ENCODE measurements around the gene FPGS. TPM values are rescaled to one million over a fixed set of nuclear protein-coding genes. Genes with fewer than 3 reads are reported as not detected.

Gene FPGS
- total RNA-seq, 1 donor, result 98.1 TPM

DNA sequence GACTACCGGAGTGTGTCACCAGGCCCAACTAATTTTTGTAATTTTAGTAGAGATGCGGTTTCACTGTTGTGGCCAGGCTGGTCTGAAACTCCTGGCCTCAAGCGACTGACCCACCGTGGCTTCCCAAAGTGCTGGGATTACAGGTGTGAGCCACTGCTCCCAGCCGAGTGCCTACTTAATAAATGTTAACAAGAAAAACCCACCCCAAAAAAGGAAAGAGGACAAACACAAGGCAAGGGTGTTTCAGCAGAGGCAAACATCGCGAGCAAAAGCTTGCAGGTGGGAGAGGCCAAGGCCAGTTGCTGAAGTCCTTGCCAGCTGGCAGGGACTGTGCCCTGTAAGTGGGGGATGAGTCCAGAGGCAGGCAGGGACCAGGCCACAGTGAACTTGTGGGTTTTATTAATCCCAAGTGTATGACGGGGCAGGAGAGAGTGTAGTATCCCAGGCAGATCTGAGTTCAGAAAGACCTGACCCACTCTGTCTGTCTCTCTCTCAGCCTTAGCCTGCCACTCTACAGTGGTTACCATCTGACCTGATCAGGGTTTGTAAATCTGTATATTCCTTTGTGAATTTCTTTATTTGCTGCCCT is 6.4 kb upstream of the FPGS start:
- H4K20me1 ChIP-seq (ENCODE audit: insufficient read depth, low read length), result peaks cover 9% of the 10 kb centered on the region
- H3K36me3 ChIP-seq (ENCODE audit: insufficient read depth, low read length), result peaks cover 14% of the 10 kb centered on the region
- no peak overlapping the region for H3K27ac ChIP-seq (ENCODE audit: low read depth, low read length)
- H3K79me2 ChIP-seq (ENCODE audit: insufficient read depth, low read length), result no peaks in the 10 kb centered on the region
- H3K4me3 ChIP-seq (ENCODE audit: insufficient read depth, low read length), result no peak overlapping the region
- TF ChIP-seq, protein P1, sequence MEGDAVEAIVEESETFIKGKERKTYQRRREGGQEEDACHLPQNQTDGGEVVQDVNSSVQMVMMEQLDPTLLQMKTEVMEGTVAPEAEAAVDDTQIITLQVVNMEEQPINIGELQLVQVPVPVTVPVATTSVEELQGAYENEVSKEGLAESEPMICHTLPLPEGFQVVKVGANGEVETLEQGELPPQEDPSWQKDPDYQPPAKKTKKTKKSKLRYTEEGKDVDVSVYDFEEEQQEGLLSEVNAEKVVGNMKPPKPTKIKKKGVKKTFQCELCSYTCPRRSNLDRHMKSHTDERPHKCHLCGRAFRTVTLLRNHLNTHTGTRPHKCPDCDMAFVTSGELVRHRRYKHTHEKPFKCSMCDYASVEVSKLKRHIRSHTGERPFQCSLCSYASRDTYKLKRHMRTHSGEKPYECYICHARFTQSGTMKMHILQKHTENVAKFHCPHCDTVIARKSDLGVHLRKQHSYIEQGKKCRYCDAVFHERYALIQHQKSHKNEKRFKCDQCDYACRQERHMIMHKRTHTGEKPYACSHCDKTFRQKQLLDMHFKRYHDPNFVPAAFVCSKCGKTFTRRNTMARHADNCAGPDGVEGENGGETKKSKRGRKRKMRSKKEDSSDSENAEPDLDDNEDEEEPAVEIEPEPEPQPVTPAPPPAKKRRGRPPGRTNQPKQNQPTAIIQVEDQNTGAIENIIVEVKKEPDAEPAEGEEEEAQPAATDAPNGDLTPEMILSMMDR (IDR thresholded peaks at IDR 0.05; ENCODE audit: extremely low read depth, low read depth, low read length), result no peak
- DNase-seq (ENCODE audit: insufficient read length, low spot score, missing footprints), result peak; percentile 89
- H3K4me1 ChIP-seq (ENCODE audit: insufficient read depth, low read length), result peaks cover 20% of the 10 kb centered on the region
- no peaks in the 10 kb centered on the region for H3K27me3 ChIP-seq (ENCODE audit: insufficient read depth, low read length)
- no peak overlapping the region for H3K4me2 ChIP-seq (ENCODE audit: insufficient read depth, low read length)
- no peak overlapping the region for H2AFZ ChIP-seq (ENCODE audit: low read length)
- no peaks in the 10 kb centered on the region for H3K9me3 ChIP-seq (ENCODE audit: low read depth, low read length)

DNA sequence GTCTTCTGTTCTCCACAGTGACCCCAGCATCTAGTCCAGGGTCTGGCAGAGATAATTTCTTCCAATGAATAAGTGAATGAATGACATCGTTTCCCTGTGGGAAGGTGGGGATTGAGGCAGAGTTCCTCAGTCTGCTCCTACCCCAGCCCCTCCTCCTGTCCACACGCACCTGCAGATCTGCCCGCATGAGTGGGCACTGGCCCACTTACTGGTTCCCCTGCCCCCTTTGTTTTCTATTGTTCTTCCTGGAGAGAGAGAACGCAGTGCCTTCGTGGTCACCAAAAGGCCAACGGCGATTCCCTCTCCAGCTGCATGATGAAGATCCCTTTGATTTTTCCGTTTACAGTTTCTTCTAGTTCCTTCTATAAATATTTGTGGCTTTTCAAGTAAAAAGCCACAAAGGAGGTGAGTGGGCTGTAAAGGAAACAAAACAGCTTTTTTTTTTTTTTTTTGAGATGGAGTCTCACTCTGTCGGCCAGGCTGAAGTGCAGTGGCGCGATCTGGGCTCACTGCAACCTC is 5.8 kb upstream of the FPGS start:
- H4K20me1 ChIP-seq (ENCODE audit: insufficient read depth, low read length), result peaks cover 9% of the 10 kb centered on the region
- peaks cover 10% of the 10 kb centered on the region for H3K36me3 ChIP-seq (ENCODE audit: insufficient read depth, low read length)
- no peak for DNase-seq (ENCODE audit: insufficient read length, low spot score, missing footprints)
- TF ChIP-seq, protein P1 (IDR thresholded peaks at IDR 0.05; ENCODE audit: extremely low read depth, low read depth, low read length), result no peak
- H2AFZ ChIP-seq (ENCODE audit: low read length), result no peak overlapping the region
- no peaks in the 10 kb centered on the region for H3K9me3 ChIP-seq (ENCODE audit: low read depth, low read length)
- no peaks in the 10 kb centered on the region for H3K79me2 ChIP-seq (ENCODE audit: insufficient read depth, low read length)
- H3K27ac ChIP-seq (ENCODE audit: low read depth, low read length), result no peak overlapping the region
- H3K4me3 ChIP-seq (ENCODE audit: insufficient read depth, low read length), result no peak overlapping the region
- H3K4me2 ChIP-seq (ENCODE audit: insufficient read depth, low read length), result no peak overlapping the region
- no peaks in the 10 kb centered on the region for H3K27me3 ChIP-seq (ENCODE audit: insufficient read depth, low read length)
- H3K4me1 ChIP-seq (ENCODE audit: insufficient read depth, low read length), result peaks cover 20% of the 10 kb centered on the region

DNA sequence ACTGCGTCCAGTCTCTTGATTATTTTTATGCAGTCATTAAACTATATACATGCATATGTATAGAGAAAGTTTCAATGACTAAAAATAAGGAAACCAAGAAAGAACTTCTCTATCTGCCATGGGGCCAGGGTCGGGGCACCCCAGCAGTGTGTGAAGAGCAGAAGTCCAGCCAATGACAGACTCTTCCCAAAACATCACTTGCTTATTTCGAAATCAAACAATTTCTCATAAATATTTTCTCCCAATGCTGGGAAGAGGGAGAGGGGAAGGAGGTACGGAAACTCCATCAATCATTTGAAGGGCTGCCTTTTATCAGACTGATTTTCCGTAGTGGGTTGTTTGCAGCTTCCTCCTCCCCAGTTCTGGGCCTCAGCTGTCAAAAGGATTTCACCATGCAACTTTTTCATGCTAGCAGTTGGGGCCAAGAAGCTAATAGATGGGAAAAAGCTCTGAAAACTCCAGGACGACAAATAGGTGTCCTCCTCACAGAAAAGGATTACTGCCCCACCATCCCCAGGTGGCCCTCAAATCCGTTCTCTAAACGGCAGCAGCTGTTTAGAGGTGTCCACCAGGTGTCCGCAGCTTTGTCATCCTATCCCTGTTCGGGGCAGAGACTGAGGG is 617 bp upstream of the FPGS start:
- peaks cover 33% of the 10 kb centered on the region for H3K79me2 ChIP-seq (ENCODE audit: insufficient read depth, low read length)
- H3K27me3 ChIP-seq (ENCODE audit: insufficient read depth, low read length), result no peaks in the 10 kb centered on the region
- H4K20me1 ChIP-seq (ENCODE audit: insufficient read depth, low read length), result peaks cover 10% of the 10 kb centered on the region
- H3K9me3 ChIP-seq (ENCODE audit: low read depth, low read length), result no peaks in the 10 kb centered on the region
- H3K4me3 ChIP-seq (ENCODE audit: insufficient read depth, low read length), result peak overlapping the region; percentile 83
- DNase-seq (ENCODE audit: insufficient read length, low spot score, missing footprints), result peak; percentile 46
- TF ChIP-seq, protein P1 (IDR thresholded peaks at IDR 0.05; ENCODE audit: extremely low read depth, low read depth, low read length), result no peak
- H3K4me2 ChIP-seq (ENCODE audit: insufficient read depth, low read length), result peak overlapping the region; percentile 81
- H3K4me1 ChIP-seq (ENCODE audit: insufficient read depth, low read length), result peaks cover 23% of the 10 kb centered on the region
- H3K36me3 ChIP-seq (ENCODE audit: insufficient read depth, low read length), result peaks cover 24% of the 10 kb centered on the region
- peak overlapping the region; percentile 92 for H2AFZ ChIP-seq (ENCODE audit: low read length)
- peak overlapping the region; percentile 52 for H3K27ac ChIP-seq (ENCODE audit: low read depth, low read length)

Measured in osteoblast (primary cell).